AG09319 (cell line): ENCODE data around the gene ANKRD9.

ENCODE experiments used
- DNase-seq: peaks from one replicate; pipeline ENCODE4 v3.0.0-alpha.2; 2010; ENCODE audit warnings: low read depth; ENCODE audit errors: extremely low read depth
- CTCF ChIP-seq: IDR thresholded peaks from 2 replicates; pipeline ENCODE4 v1.5.1; 2011; ENCODE audit warnings: low read depth, mild to moderate bottlenecking, inconsistent platforms, low read length, moderate library complexity

ANKRD9 gene

GRCh38 chr14:102505775-102506625, 3.6 kb downstream of the ANKRD9 start:
- TF ChIP-seq CTCF, result no peak
- no peak for DNase-seq

GRCh38 chr14:102505000-102505619, 4.5 kb downstream of the ANKRD9 start:
- DNase-seq, result no peak
- TF ChIP-seq CTCF, result no peak

- TF ChIP-seq CTCF, result no peak
- DNase-seq, result no peak
Observed at GRCh38 chr14:102504328-102504999, 5.1 kb downstream of the ANKRD9 start.

- DNase-seq, result no peak
- TF ChIP-seq CTCF, result no peak
Observed at GRCh38 chr14:102503641-102504327, 5.8 kb downstream of the ANKRD9 start.

GRCh38 chr14:102502571-102502970, 7.0 kb downstream of the ANKRD9 start:
- no peak for DNase-seq
- no peak for TF ChIP-seq CTCF

- no peak for TF ChIP-seq CTCF
- DNase-seq, result no peak
Observed at GRCh38 chr14:102501751-102502315, 7.7 kb downstream of the ANKRD9 start.
